DMS153 treated with DMSO at 0.1 percent for 48 hours (cell line): ENCODE data around the gene TNS3.

Source experiments
- DNase-seq: peaks from one replicate; lab custom pipeline; 2025; ENCODE audit not compliant: unreplicated experiment; lab: John Stamatoyannopoulos, UW

Gene TNS3

GRCh38 chr7:47582764-47583738, 1.1 kb upstream of the TNS3 start:
- DNase-seq, result no peak

GRCh38 chr7:47581438-47581803, 490 bp downstream of the TNS3 start:
- DNase-seq, result no peak

GRCh38 chr7:47580811-47581331, 1.0 kb downstream of the TNS3 start:
- no peak for DNase-seq

GRCh38 chr7:47580175-47580706, 1.7 kb downstream of the TNS3 start:
- DNase-seq, result no peak

GRCh38 chr7:47579458-47579857, 2.5 kb downstream of the TNS3 start:
- DNase-seq, result no peak

- no peak for DNase-seq
Observed at GRCh38 chr7:47578579-47579270, 3.2 kb downstream of the TNS3 start.

- no peak for DNase-seq
Observed at GRCh38 chr7:47577321-47577919, 4.5 kb downstream of the TNS3 start.

GRCh38 chr7:47576866-47577306, 5.0 kb downstream of the TNS3 start:
- DNase-seq, result no peak

GRCh38 chr7:47576031-47576865, 5.7 kb downstream of the TNS3 start:
- no peak for DNase-seq

GRCh38 chr7:47574482-47575329, 7.2 kb downstream of the TNS3 start:
- DNase-seq, result no peak

GRCh38 chr7:47573758-47574481, 8.0 kb downstream of the TNS3 start:
- no peak for DNase-seq

- DNase-seq, result no peak
Observed at GRCh38 chr7:47572939-47573757, 8.8 kb downstream of the TNS3 start.

- DNase-seq, result no peak
Observed at GRCh38 chr7:47572094-47572445, 9.8 kb downstream of the TNS3 start.

GRCh38 chr7:47571331-47572093, 10.4 kb downstream of the TNS3 start:
- peak; percentile 91 for DNase-seq

- no peak for DNase-seq
Observed at GRCh38 chr7:47570649-47571050, 11.3 kb downstream of the TNS3 start.

GRCh38 chr7:47568547-47568946, 13.4 kb downstream of the TNS3 start:
- DNase-seq, result no peak

- DNase-seq, result no peak
Observed at GRCh38 chr7:47568056-47568455, 13.9 kb downstream of the TNS3 start.
